Activated T-cell treated with anti-CD3 and anti-CD28 coated beads for 48 hours (primary cell): ENCODE data around the gene GAS2.

ENCODE experiments used
- DNase-seq: peaks from one replicate; pipeline ENCODE4 v3.0.0-alpha.2; 2020; ENCODE audit warnings: low read depth

Gene GAS2

DNA sequence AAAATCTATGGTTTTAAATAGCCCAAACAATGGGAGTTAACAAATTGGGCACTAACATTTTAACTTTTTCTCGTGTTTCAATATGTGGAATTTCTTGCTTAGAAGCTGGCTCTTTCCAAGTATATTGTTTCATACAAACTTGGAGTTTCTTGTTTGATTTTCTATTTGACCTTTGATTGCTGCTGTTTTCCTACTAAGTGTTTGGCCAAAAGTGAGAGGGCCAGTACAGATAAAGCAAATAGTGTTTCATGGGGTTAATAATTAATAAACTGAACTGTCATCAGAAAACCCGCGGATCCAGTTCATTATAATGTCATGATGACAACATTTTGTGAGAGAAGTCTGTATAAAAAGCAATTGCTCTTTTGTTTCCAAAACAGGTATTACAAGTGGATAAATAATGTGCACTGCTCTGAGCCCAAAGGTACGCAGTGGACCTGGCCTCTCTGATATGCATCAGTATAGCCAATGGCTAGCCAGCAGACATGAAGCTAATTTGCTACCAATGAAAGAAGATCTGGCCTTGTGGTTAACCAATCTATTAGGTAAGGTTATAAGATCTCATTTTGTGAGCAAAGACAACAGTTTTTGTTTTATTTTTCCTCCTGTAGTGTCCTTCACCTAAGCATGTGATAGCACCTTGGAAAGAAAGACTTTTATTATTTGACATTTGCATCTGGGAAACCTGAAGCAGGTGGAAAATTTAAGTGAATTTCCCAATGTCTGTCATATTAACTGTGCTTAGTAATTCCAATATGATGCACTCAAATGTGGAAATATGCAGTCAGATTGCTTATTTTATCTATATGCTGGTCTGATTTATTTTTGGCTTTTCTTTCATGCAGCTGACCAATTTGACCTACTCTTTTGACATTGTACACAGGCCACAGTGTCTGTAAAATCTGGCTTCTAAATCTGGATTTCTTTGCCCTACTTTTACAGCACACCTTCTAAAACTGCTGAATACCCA lies 8.3 kb downstream of the GAS2 start:
- no peak for DNase-seq

DNA sequence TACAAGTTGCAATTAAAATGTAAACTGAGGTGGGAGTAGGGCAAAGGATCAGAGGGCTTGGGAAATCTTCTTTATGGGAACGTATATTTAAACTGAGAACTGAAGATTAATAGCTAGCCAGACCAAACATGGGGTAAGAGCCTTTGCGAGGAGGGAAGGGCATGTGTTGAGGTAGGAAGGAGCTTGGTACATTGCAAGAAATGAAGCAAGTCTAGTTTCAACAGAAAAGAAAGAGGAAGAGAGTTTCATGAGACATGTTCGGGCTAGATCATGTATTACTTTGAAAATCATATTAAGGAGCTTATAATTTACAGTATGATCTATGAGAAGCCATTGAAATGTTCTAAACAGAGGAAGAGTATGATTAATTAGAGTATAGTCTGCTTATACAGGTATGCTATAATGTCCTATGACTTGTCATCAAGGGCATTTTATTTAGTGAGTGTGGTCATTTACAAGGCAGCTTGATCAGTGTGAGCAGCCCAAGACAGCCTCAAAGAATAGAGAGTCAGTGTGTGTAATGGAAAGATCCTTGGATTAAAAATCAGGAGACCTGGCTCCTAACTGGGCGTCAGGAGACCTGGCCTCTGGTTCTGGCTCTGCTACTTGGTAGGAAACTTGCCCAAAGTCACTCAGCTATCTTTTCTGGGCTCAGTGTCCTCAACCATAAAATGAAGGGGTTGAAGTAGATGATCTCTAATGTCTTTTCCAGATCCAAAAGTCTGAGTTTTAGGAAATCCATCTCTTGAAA lies 10.9 kb downstream of the GAS2 start:
- DNase-seq, result no peak

GRCh38 chr11:22680628-22681027 lies 14.2 kb downstream of the GAS2 start:
- DNase-seq, result no peak

DNA sequence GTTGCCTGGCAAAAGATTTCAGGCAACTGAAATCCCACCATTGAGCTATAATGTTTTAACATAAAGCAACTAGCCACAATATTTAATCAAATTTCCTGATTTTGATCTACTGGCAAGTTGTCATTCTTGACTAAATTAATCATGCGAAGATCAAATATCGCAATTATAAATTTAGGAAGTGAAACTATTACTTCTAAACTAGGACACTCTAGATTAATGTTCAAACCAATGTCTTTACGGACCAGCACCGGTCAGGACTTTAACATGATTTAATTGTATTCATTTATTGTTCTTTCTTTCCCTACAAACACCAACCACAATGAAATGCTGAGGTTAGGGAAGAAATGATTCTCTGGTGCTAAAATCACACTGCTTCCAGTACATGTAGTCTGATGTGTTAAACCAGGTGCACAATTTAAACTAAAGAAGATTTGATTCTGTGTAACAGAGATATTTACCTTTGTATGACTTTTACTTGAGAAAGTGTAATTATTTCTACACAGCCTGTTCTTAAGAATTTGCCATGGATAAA lies 14.9 kb downstream of the GAS2 start:
- no peak for DNase-seq

GRCh38 chr11:22684082-22684481 lies 17.7 kb downstream of the GAS2 start:
- no peak for DNase-seq

DNA sequence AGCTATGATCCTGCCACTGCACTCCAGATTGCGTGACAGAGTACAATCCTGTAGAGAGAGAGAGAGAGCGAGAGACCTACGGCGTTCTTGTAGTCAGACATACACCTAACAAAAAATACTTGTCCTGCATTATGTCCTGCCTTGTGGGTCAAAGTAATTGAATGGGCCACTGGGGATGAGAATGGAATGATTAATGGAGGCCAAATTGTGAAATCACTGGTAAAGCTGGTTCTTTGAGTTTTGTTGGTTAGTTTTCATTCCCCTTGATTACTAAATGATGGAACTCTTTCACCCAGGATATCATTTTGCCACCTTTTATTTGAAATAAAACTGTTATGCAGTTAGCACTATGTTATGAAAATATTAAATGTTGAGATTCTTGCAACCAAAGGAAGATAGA lies 18.7 kb downstream of the GAS2 start:
- no peak for DNase-seq

- no peak for DNase-seq
These were observed 22.5 kb downstream of the GAS2 start for GRCh38 chr11:22688914-22689313.

DNA sequence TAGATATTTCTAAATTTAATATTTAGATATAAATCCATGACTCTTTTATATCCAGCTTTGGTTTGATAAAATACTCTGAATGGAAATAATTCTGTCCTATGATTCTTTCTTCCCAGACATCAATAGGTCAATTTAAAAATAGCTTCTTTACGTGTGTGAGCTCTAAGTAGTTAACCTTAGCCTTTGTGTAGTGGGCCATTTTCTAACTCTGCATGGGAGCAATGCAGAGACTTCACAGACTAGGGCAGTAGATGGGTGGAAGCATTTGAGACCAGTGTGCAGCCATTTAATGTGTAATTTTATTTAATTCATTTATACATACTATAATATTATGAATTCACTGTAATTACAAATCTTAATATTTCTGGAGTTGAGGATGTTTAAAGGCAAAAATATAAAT lies 23.8 kb downstream of the GAS2 start:
- no peak for DNase-seq

DNA sequence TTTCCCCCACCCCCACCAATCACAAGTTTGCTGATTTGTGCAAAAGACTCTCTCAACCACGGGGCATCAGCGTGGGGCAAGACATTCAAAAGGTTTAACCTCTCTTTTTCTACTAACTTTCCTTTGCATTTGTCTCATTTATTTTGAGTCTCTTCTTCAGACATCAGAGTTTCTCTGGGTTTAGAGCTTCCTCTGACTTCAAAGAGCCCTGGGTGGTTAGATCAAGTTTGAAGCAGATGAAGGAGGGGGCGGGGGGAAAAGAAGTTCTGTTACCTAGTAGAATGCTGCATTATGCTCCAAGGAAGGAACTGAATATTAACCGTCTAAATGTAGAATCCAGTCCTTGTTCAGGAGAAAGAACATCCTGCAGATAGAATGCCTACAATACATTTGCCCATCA lies 24.5 kb downstream of the GAS2 start:
- DNase-seq, result no peak

DNA sequence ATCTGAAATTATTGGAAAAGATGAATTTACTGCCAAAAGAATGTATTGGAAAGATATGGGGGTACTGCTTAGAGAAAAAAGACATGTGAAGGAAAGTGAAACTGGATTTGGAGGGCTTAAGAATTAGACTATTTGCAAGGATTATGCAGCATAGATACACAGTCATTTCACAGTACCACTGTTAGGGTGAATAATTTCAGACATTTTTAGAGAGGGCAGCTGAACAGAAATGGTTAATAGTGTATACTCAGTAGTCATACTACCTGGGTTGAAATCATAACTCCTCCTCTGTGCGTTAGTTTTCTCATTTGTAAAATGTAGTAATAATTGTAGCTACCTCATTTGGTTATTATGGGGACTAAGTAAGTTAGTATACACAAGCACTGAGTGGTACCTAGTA lies 33.0 kb downstream of the GAS2 start:
- no peak for DNase-seq

DNA sequence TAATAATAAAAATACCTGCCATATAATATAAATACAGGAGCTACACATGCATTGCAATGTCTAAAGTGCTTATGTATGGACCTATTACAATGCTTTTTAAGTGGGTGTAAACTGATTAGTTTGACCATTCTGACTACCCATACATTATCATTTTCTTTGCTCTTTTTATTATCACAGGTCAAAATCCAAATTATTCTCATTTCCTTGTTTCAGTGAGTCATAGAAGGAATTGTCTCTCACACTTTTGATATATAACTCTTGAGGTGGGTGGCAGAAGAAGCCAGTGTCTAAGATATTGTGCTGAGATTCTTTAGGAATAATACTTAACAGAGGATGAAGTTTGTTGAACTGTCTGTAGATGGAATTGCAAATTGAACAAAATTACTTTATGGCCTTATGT lies 35.6 kb downstream of the GAS2 start:
- no peak for DNase-seq

DNA sequence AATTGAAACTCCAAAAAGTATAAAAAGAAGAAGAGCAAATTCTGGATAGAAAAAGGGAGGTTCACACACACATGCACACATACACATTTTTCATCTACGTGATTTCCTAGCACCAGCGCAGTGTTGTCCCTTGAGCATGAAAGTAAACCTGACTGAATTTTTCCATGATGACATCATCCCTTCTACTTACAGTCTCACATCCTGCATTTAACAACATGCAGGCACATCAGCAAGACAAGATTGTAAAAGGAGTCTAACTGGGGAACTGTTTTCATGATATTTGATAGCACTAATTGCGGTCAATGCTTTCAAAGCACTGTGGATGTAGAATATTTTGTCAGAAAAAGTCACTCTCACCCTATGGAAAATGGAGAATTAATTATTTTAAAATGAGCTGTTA lies 36.6 kb downstream of the GAS2 start:
- no peak for DNase-seq

DNA sequence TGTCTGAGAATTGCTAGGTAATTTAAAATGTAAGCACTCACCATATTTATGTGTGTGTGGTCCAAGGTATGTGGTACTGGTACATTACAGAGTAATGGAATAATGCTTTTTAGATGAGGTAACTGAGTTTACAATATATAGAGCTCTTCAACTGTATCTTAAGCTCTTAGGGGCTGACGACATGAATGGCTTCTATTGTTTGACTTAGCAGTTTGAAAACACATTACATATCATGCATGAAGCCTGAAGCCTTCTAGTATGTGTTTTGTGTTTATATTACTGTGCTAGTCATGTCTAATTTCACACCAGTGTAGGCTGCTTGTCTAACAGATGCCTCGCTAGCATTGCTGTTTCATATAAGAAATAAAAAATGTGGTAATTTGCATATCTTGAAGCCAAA lies 37.2 kb downstream of the GAS2 start:
- DNase-seq, result no peak

DNA sequence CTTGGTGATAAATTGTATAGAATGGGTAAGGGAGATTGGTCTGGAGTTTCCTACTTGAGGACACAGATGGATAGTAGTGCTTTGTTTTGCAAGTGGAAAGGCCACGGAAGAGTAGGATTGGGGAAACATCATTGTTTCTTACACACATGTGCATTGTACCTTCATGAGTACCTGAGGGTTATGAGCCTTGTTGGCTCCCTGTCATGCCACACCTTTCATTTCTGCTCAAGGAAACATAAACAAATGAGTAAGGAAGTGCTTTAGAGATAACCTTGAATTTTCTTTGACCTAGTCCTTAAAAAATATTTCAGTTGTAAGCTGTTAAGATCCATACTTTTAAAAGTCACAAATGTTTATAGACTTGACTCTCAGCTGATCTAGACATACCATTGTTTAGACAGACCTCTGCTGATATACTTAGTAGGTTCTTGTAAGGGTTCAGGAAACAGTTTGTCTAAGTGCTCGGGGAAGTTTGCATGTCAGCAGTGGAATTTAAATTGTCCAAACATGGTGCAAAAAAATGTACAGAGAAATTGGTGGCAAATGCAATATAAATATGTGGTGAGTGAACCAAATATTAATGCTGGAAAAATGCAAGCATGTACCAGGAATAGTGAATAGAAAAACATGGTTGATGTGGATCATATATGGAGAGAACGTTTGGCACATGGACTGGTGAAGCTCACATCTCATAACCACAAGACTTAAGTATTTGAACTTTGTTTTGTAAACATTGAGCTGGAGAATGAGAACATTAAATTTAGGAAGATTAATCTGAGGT lies 40.9 kb downstream of the GAS2 start:
- DNase-seq, result no peak

DNA sequence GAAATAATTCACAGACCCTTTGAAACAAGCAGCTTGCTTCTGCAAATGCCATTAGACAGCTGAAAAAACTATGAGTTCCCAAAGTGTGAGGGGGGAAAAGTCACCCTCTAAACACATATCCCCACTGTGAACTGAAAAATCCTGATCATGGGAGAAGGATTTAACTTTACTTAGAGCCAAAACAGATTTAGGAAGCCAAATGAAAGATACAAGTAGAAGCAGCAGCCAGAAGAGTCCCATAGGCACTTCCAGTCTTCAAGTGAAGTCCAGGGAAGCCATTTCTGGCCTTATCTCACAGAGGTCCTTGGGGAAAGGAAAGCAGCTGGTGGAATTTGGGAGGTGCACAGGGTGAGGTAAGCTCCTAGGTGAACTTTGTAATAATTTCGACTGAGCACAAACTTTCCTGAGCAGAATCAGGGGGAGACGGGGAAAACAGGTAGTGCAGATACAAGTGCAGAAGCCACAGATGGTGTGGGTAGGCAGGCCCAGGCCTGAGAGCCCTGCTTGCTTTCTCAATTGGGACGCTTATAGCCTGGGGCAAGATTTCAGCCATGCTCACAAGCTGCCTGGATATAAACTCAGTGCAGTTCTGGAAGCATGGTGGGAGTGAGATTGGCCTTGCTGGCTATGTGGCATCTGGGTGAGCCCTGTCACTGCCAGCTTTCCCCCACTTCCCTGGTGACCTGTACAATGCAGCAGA lies 44.8 kb downstream of the GAS2 start:
- DNase-seq, result no peak

DNA sequence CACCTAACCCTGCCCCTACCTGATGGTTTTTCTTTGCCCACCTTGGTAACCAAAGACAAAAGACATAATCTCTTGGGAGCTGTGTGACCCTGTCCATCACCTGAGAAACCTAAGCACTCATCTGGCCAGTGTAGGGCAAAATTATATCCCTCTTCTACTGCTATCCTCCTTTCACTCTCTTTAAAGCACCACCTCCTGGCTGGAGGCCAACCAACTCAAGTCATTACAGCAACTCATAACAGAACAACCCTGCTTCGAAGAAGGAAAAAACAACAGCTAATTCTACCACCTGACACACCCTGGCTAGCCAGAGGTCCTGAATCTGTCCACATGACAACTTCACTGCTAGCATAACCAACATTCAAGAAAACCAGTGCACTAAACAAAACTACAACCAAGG lies 45.5 kb downstream of the GAS2 start:
- DNase-seq, result no peak

- no peak for DNase-seq
These were observed 46.9 kb downstream of the GAS2 start for GRCh38 chr11:22713336-22713735.

GRCh38 chr11:22715971-22716370 lies 49.6 kb downstream of the GAS2 start:
- DNase-seq, result no peak

DNA sequence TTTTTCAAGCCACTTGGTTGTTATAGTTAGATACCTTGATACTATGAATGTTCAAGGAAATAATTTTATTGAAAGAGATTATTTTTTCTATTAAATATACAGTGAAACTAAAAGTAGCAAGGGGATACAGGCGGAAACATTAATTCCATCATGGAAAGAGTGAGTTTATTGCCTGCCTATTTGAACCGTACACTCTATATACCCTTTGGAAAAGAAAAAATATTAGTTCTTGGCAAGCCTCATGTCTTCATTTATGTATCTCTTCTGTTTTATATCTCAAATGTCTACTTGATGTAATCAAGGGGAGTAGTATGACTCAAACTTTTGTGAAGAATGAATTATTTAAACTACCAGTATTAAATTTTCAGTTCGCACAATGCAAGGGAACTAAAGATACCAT lies 54.0 kb downstream of the GAS2 start:
- no peak for DNase-seq

- no peak for DNase-seq
These were observed 56.9 kb downstream of the GAS2 start for GRCh38 chr11:22723274-22723673.

- DNase-seq, result no peak
These were observed 58.7 kb downstream of the GAS2 start for GRCh38 chr11:22725079-22725478.
